CD4-positive, alpha-beta T cell treated with Interferon gamma for 1 hour (primary cell): Measurements from ENCODE around the gene LELP1.
"Not testable (repeated sequence)": the region's sequence is repeated elsewhere in the genome, so short reads cannot be mapped to it uniquely, and the experiment has no call there.

ENCODE experiments used
- DNase-seq: peaks from one replicate; pipeline ENCODE4 v3.0.0-alpha.2; 2020

The LELP1 gene

GRCh38 chr1:153229076-153229829, 26.0 kb downstream of the LELP1 start:
- DNase-seq, result not testable (repeated sequence)

GRCh38 chr1:153231363-153231762, 28.1 kb downstream of the LELP1 start:
- DNase-seq, result no peak

GRCh38 chr1:153231785-153232184, 28.6 kb downstream of the LELP1 start:
- no peak for DNase-seq

GRCh38 chr1:153232553-153232952, 29.3 kb downstream of the LELP1 start:
- DNase-seq, result peak; percentile 6

GRCh38 chr1:153233448-153233847, 30.2 kb downstream of the LELP1 start:
- DNase-seq, result no peak

- no peak for DNase-seq
These were observed 35.3 kb downstream of the LELP1 start for GRCh38 chr1:153238527-153238926.

GRCh38 chr1:153242160-153242559, 38.9 kb downstream of the LELP1 start:
- DNase-seq, result no peak

GRCh38 chr1:153245466-153245865, 42.2 kb downstream of the LELP1 start:
- DNase-seq, result no peak

GRCh38 chr1:153246018-153246417, 42.8 kb downstream of the LELP1 start:
- no peak for DNase-seq

GRCh38 chr1:153246825-153247224, 43.6 kb downstream of the LELP1 start:
- DNase-seq, result no peak

- DNase-seq, result no peak
These were observed 45.1 kb downstream of the LELP1 start for GRCh38 chr1:153248176-153248879.

- DNase-seq, result no peak
These were observed 46.9 kb downstream of the LELP1 start for GRCh38 chr1:153250166-153250565.

GRCh38 chr1:153251087-153251486, 47.9 kb downstream of the LELP1 start:
- no peak for DNase-seq

GRCh38 chr1:153251562-153251961, 48.3 kb downstream of the LELP1 start:
- no peak for DNase-seq

- DNase-seq, result no peak
These were observed 48.8 kb downstream of the LELP1 start for GRCh38 chr1:153251988-153252387.

GRCh38 chr1:153253076-153253475, 49.8 kb downstream of the LELP1 start:
- DNase-seq, result no peak

- no peak for DNase-seq
These were observed 50.5 kb downstream of the LELP1 start for GRCh38 chr1:153253693-153254092.
